MM.1S (cell line): ENCODE results near the gene STARD10.

Source experiments
- DNase-seq: peaks from one replicate; pipeline ENCODE4 v3.0.0-alpha.2; 2015
- H2AFZ ChIP-seq: fragments of 300-600 bp; sonication (generic); 2 replicates; pipeline ENCODE4 v1.6.0; 2016; ENCODE audit warnings: antibody characterized with exemption, low read length
- H3F3A ChIP-seq: fragments of 300-600 bp; sonication (generic); 2 replicates; pipeline ENCODE4 v1.6.1; 2016; ENCODE audit warnings: mild to moderate bottlenecking, antibody characterized with exemption, low read length, moderate library complexity, mixed read lengths; ENCODE audit not compliant: insufficient read depth
- H3K27ac ChIP-seq: fragments of 300-600 bp; sonication (generic); 2 replicates; pipeline ENCODE4 v1.5.1; 2016; ENCODE audit warnings: mild to moderate bottlenecking, low read length
- H3K27me3 ChIP-seq: fragments of 300-600 bp; sonication (generic); replicated peaks from 2 replicates; pipeline ENCODE4 v1.6.0; 2016; ENCODE audit warnings: low read length; ENCODE audit not compliant: insufficient read depth
- H3K36me3 ChIP-seq: fragments of 300-600 bp; sonication (generic); replicated peaks from 2 replicates; pipeline ENCODE4 v1.6.1; 2016; ENCODE audit warnings: mild to moderate bottlenecking, low read length, mixed read lengths; ENCODE audit not compliant: insufficient read depth
- H3K4me1 ChIP-seq: fragments of 300-600 bp; sonication (generic); 2 replicates; pipeline ENCODE4 v1.6.1; 2016; ENCODE audit warnings: low read length, mixed read lengths
- H3K4me2 ChIP-seq: fragments of 300-600 bp; sonication (generic); 2 replicates; pipeline ENCODE4 v1.6.0; 2016; ENCODE audit warnings: low read depth, low read length
- H3K4me3 ChIP-seq: fragments of 300-600 bp; sonication (generic); 2 replicates; pipeline ENCODE4 v1.5.1; 2016; ENCODE audit warnings: low read length, mixed read lengths
- H3K79me2 ChIP-seq: fragments of 300-600 bp; sonication (generic); 2 replicates; pipeline ENCODE4 v1.6.1; 2016; ENCODE audit warnings: mixed run types, low read length, mixed read lengths
- H3K9ac ChIP-seq: fragments of 300-600 bp; sonication (generic); 2 replicates; pipeline ENCODE4 v1.6.1; 2016; ENCODE audit warnings: low read length, mixed read lengths
- H3K9me2 ChIP-seq: fragments of 300-600 bp; sonication (generic); replicated peaks from 2 replicates; pipeline ENCODE4 v1.6.1; 2016; ENCODE audit warnings: mild to moderate bottlenecking, low read length, mixed read lengths; ENCODE audit not compliant: insufficient read depth
- H3K9me3 ChIP-seq: fragments of 300-600 bp; sonication (generic); replicated peaks from 2 replicates; pipeline ENCODE4 v1.6.1; 2016; ENCODE audit warnings: mild to moderate bottlenecking, low read length, mixed read lengths; ENCODE audit not compliant: insufficient read depth
- H4K20me1 ChIP-seq: fragments of 300-600 bp; sonication (generic); 2 replicates; pipeline ENCODE4 v1.6.1; 2016; ENCODE audit warnings: mild to moderate bottlenecking, low read length, moderate library complexity, mixed read lengths; ENCODE audit not compliant: insufficient read depth
- EZH2 ChIP-seq: fragments of 300-600 bp; sonication (generic); optimal IDR thresholded peaks from 2 replicates; pipeline ENCODE3; 2017; ENCODE audit warnings: low read depth, mild to moderate bottlenecking, antibody characterized with exemption, low read length, mixed read lengths
- EZH2phosphoT487 ChIP-seq: fragments of 300-600 bp; sonication (generic); IDR thresholded peaks from 2 replicates; pipeline ENCODE4 v1.6.1; 2018; ENCODE audit warnings: antibody characterized with exemption, low read length
- TF ChIP-seq, protein P1 (sequence below): fragments of 300-600 bp; sonication (generic); IDR thresholded peaks from 2 replicates; pipeline ENCODE4 v1.5.1; 2016; ENCODE audit warnings: antibody characterized with exemption, low read length, mixed read lengths

STARD10 gene

DNA sequence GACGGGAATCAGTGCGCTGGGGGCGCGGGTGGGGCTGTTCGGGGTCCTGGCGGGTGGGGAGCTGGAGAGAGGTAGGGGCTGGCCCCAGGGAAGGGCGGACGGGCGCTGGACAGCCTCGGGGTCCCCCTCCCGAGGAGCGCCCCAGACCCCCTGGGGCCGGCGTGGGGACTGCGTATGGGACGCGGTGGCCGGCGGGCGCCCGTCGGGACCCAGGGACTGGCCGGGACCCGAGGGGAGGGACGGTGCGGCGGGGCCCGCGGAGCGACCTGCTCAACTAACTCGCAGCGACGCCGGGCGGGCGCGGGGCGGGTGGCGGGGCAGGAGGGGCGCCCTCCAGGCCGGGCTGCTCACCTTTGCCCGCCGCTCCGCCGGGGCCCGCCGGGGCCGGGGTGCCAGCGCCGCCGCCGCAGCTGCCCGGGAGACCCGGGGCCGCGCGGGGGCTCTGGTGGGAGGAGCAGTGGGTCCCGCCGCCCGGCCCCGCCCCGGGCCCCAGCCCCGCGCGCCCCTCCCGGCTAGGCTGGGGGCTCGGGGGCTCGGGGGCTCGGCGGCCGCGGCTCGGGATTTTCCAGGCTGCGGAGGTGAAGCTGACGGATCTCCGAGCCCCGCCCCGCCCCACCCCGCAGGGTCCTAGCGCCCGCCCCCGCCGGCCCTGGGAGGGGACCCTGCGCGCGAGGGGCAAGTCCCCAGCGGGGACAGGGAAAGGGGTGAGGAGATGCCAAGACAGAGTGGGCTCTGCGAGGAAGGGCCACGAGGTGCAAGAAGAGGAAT, 12.3 kb downstream of the STARD10 start:
- H3K9ac ChIP-seq = peak overlapping the region; percentile 23; the same call in 1 of the 2 replicates
- DNase-seq = peak; percentile 37

DNA sequence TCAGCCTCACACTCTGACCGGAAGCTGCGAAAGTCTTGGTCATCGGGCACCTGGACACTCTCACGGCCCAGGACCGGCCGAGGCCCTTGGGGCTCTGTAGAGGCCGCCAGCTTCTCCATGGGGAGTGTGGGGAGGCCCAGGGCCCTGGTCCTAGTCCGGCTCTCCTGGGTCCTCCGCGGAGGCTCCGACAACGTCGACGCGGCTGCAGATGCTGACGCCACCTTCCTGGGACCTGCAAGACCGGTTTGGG, 12.9 kb downstream of the STARD10 start:
- H3K9me2 ChIP-seq = no peaks in the 10 kb centered on the region
- no peak for DNase-seq
- no peaks in the 10 kb centered on the region for H4K20me1 ChIP-seq
- no peaks in the 10 kb centered on the region for H3K36me3 ChIP-seq
- no peaks in the 10 kb centered on the region for H3K27me3 ChIP-seq
- H2AFZ ChIP-seq = peak overlapping the region; percentile 11; the same call in 1 of the 2 replicates
- H3K79me2 ChIP-seq = no peaks in the 10 kb centered on the region
- H3K9me3 ChIP-seq = no peaks in the 10 kb centered on the region
- H3F3A ChIP-seq = no peaks in the 10 kb centered on the region
- H3K4me3 ChIP-seq = peak overlapping the region; percentile 57
- peak overlapping the region; percentile 23; the same call in 1 of the 2 replicates for H3K9ac ChIP-seq
- H3K4me2 ChIP-seq = peak overlapping the region; percentile 65; the same call in 1 of the 2 replicates
- no peak overlapping the region for H3K27ac ChIP-seq
- H3K4me1 ChIP-seq = peaks cover 15% of the 10 kb centered on the region
- TF ChIP-seq, protein P1, sequence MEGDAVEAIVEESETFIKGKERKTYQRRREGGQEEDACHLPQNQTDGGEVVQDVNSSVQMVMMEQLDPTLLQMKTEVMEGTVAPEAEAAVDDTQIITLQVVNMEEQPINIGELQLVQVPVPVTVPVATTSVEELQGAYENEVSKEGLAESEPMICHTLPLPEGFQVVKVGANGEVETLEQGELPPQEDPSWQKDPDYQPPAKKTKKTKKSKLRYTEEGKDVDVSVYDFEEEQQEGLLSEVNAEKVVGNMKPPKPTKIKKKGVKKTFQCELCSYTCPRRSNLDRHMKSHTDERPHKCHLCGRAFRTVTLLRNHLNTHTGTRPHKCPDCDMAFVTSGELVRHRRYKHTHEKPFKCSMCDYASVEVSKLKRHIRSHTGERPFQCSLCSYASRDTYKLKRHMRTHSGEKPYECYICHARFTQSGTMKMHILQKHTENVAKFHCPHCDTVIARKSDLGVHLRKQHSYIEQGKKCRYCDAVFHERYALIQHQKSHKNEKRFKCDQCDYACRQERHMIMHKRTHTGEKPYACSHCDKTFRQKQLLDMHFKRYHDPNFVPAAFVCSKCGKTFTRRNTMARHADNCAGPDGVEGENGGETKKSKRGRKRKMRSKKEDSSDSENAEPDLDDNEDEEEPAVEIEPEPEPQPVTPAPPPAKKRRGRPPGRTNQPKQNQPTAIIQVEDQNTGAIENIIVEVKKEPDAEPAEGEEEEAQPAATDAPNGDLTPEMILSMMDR = no peak
- TF ChIP-seq EZH2 = no peak
- TF ChIP-seq EZH2phosphoT487 = no peak

More for the DNA sequence above, 12.3 kb downstream of the STARD10 start:
- H3K4me2 ChIP-seq = peak overlapping the region; percentile 65
- H3K9me3 ChIP-seq = no peaks in the 10 kb centered on the region
- H2AFZ ChIP-seq = peak overlapping the region; percentile 49
- H3K36me3 ChIP-seq = no peaks in the 10 kb centered on the region
- no peaks in the 10 kb centered on the region for H3K27me3 ChIP-seq
- TF ChIP-seq EZH2 = no peak
- TF ChIP-seq EZH2phosphoT487 = no peak
- TF ChIP-seq, protein P1 = no peak
- no peak overlapping the region for H3K27ac ChIP-seq
- H3K79me2 ChIP-seq = no peaks in the 10 kb centered on the region
- H4K20me1 ChIP-seq = no peaks in the 10 kb centered on the region
- H3K9me2 ChIP-seq = no peaks in the 10 kb centered on the region
- peak overlapping the region; percentile 57 for H3K4me3 ChIP-seq
- H3K4me1 ChIP-seq = peaks cover 15% of the 10 kb centered on the region
- H3F3A ChIP-seq = no peaks in the 10 kb centered on the region

DNA sequence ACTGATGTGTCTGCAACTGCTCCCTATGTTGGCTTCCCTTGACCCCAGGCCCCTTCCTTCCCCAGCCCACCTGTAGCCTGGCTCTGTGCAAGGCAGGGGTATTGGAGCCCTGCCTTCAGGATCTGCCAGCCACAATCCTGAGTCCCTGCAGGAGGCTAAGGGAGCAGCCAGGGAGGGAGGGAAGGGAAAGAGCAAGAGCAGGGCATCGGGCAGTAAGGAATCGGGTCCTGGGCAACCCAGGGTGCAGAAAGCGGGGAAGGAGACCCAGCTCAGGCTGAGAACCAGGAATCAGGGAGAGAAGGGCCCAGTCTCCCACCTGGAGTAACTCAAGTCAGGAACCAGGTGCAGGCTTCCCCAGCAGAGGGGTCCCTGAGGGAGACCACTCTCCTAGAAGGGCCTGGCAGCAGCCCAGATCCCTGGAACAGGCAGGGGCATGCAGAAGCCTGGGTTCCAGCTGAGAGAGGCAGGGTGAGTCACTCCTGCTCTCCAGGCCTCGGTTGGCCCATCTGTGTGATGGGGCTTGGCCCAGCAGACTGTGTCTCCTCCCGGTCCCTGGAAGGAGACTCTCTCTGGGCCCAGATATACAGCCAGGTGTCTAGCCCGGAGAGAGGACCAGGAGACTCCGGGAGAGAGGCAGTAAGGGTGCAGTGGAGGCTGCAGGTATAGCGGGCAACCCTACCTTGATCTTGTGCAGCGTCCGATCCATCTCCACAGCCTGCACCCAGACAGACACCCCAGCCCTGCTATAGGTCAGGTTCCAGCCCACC, 13.4 kb downstream of the STARD10 start:
- DNase-seq = no peak
- H3K9ac ChIP-seq = no peak overlapping the region
- H2AFZ ChIP-seq = 0 out of 2 replicates have a peak overlapping the region, but pooled peaks have one; percentile 11

More for the DNA sequence above, 13.4 kb downstream of the STARD10 start:
- Histone ChIP-seq H4K20me1 (no peaks in the 10 kb centered on the region), H3F3A (no peaks in the 10 kb centered on the region), H3K4me3 (peak overlapping the region; percentile 57; the same call in 1 of the 2 replicates), H3K4me2 (peak overlapping the region; percentile 65; the same call in 1 of the 2 replicates), H3K36me3 (no peaks in the 10 kb centered on the region), H3K9me2 (no peaks in the 10 kb centered on the region), H3K4me1 (peaks cover 15% of the 10 kb centered on the region), H3K27ac (no peak overlapping the region), H3K79me2 (no peaks in the 10 kb centered on the region), H3K27me3 (no peaks in the 10 kb centered on the region), H3K9me3 (no peaks in the 10 kb centered on the region)
- TF ChIP-seq, protein P1 = no peak
- TF ChIP-seq EZH2phosphoT487 (no peak), EZH2 (no peak)
